NCI-H345 treated with DMSO at 0.1 percent for 48 hours (cell line): ENCODE data around the gene SEMA3E.
A peak's percentile ranks its signal among the peaks of the same experiment; 100 is the strongest.
"Not testable (repeated sequence)": the region's sequence is repeated elsewhere in the genome, so short reads cannot be mapped to it uniquely, and the experiment has no call there.

Experiments
- DNase-seq: peaks from one replicate; lab custom pipeline; 2025; ENCODE audit not compliant: unreplicated experiment; lab: John Stamatoyannopoulos, UW

Gene SEMA3E

GRCh38 chr7:83457022-83457892, 191.7 kb downstream of the SEMA3E start:
- DNase-seq = no peak

DNA sequence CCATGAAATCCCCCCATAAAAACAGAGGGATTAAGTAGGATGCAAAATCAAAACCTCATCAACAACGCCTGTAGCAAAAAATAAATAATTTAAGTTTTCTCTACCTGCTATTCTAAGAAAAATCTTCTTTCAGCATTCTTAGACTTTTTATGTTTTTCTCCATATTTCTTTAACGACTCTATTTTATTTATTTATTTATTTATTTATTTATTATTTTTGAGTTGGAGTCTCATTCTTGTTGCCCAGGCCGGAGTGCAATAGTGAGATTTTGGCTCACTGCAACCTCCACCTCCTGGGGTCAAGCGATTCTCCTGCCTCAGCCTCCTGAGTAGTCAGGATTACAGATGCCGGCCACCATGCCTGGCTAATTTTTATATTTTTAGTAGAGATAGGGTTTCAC, 192.5 kb downstream of the SEMA3E start:
- DNase-seq = no peak

DNA sequence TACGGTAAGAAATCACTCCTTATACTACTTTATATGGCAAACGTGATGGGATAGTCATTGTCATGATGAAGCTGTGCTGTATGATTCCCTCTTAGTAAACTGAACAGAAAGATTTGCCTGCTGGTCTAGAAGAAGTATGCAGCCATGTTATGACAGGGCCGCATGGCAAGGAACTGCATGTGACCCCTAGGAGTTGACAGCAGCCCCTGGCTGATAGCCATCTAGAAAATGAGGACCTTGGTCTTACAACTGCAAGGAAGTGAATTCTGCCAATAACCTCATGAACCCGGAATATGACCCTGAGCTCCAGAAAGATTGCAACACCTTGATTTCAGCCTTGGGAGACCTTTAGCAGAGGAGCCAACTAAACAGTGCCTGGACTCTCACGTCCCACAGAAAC, 193.3 kb downstream of the SEMA3E start:
- no peak for DNase-seq

DNA sequence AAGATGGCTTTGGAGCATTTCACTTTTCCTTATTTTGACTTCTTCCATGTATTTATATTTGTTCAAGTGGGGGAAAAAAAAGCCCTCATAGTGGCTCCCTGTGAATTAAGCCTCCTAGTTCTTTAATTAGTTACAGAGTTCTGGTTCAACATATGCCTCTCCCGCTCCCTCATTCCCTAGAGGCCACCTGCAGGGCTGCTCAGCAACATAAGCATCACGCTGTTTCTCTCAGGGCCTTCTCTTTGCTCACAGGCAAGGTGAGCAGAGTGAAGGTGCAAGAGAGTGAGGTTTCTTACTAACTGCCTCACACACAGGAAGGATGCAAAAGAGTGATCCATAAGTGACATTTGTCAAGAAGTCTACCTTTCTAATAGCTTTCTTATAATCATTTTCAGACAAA, 196.7 kb downstream of the SEMA3E start:
- peak; percentile 60 for DNase-seq

DNA sequence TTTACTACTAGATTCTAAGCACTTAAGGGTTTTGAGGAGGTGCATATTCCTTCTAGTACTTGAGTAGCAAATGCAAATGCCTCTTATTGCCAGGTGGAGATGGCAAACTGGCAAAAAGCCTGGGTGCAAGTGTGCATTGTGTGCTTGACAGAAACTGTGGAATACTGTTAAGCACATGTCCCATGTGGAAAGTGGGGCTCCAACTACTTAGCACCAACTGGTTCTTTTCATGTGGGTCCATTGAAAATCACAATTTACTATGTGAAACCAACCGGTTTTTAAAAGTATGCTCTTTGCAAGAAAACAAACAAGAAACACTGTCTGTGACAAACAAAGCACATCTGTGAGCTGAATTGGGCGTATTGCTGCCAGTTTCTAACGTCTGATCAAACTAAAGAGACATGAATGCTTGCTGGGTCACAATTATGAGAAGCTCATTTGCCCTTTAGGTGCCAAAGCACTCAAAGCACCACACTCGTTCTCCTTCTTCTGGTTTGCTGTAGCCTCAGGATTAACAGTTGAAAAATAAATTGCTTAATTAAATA, 197.4 kb downstream of the SEMA3E start:
- DNase-seq = peak; percentile 83

DNA sequence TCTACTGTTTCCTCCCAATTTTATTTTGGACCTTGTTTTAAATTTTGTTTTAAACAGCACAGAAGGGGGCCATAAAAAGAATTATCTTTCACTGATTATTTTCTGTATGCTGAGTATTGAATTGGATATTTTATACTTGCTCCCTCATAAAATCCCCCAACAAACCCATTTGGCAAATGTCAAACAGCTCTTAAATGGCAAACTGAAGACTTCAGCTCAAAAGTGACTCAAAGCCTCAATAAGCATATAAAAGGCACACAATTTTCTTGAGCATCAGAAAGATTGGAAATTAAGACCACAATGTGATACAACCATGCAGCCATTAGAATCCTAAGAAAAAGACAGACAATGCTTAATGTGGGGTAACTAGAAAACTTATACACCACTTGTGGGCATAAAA, 199.2 kb downstream of the SEMA3E start:
- DNase-seq = no peak

GRCh38 chr7:83447681-83448080, 201.3 kb downstream of the SEMA3E start:
- DNase-seq = no peak

- no peak for DNase-seq
Measured at GRCh38 chr7:83446102-83446669, 202.8 kb downstream of the SEMA3E start.

GRCh38 chr7:83442911-83443310, 206.0 kb downstream of the SEMA3E start:
- DNase-seq = no peak

DNA sequence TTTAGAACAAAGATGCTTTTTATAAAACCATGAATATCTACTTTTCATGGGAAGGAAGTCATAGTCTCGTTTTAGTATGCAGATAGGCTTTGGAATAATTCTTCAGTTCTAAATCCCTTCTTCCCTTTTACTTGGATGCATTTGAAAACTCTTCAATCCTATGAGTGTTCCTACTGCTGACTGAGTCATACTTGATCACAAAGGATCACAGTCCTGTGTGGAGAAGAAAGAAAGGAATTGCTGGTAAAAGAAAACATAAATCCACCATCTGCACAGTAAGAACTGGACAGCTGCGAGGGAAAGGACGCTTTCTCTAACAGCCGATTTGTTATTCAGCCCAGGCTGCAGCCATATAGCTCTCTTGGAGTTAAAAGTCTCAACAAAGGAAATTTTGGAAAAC, 209.9 kb downstream of the SEMA3E start:
- DNase-seq = no peak

- DNase-seq = not testable (repeated sequence)
Measured at GRCh38 chr7:83430289-83430688, 218.7 kb downstream of the SEMA3E start.

- DNase-seq = no peak
Measured at GRCh38 chr7:83429493-83429892, 219.4 kb downstream of the SEMA3E start.

DNA sequence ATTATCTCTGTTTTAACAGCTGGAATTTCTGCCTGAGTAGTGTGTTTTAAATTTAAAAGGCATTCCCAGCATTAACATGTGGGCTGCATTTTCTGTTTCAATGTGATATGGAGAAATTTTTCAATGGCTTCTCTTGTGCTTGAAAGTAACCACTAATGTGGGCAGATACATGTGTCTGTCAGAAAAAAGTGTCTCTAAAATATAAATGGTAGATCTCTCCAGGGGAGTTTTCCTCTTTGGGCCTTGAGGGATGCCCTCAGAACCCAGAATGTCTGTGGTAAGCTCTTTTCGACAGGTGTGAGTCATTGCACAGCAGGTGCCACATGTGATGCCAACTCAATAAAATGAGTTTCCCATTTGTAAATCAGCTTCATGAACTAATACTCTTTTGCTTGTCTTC, 221.1 kb downstream of the SEMA3E start:
- peak; percentile 34 for DNase-seq

- DNase-seq = no peak
Measured at GRCh38 chr7:83426325-83426724, 222.6 kb downstream of the SEMA3E start.

- no peak for DNase-seq
Measured at GRCh38 chr7:83419013-83419412, 229.9 kb downstream of the SEMA3E start.

GRCh38 chr7:83415840-83416239, 233.1 kb downstream of the SEMA3E start:
- DNase-seq = no peak

DNA sequence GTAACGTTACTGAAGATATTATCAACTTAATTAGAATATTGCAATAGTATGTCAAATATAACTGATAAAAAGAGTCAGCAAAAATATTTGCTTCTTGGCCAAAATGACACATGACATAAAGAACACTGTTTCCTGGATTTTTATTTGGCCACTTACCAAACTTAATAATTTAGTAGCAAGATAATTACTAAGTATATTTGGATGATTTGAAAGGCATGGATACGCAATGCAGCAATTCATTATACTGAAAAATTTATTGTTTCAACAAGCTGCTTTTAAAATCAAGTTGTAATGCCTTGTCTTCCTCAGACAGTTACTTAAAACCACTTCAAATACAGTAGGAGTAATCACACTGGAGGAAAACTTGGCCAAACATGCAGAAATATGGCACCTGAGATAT, 234.0 kb downstream of the SEMA3E start:
- no peak for DNase-seq

GRCh38 chr7:83413831-83414230, 235.1 kb downstream of the SEMA3E start:
- peak; percentile 50 for DNase-seq

DNA sequence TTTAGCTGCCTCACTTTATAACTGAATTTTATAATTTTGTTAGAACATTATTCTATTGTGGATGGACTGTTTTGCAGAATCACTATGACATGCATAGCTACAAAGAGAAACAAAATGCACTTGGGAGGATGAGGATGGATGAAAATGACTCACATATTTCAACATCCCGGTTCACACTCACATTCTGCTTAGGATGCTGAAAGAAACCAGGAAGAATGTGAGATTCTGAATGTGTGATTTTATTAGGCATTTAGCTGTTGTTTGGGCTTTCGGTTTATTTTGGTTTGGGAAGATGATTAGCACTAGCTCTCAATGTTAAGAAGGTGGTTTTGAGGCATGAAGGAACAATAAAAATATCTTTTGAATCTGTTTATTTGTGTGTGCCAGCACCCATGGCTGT, 235.5 kb downstream of the SEMA3E start:
- DNase-seq = no peak

DNA sequence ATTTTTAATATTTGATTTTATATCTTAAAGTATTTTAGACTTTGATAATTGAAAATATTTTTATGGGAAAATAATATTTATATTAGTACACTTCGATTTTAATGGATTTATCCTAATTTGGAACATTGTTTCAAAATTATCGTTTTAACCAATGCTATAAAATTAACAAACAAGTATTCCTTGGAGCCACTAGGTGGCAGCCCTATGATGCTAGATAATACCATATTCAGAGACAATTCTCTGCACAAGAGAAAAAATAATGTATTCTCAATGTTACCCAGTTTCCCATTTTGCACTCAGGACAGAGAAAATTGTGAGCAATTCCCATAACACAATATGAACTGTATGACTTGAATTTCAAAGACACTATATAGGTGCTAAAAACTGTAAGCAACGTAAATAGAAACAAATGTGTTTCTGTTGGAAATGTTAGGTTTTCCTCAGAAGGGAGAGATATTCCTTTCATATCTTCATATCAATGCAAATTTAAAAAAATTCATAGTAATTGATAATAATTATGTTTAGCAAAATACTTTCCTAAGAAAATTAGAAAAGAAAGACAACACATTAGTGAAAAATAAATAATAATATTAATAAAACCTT, 237.8 kb downstream of the SEMA3E start:
- peak; percentile 25 for DNase-seq

DNA sequence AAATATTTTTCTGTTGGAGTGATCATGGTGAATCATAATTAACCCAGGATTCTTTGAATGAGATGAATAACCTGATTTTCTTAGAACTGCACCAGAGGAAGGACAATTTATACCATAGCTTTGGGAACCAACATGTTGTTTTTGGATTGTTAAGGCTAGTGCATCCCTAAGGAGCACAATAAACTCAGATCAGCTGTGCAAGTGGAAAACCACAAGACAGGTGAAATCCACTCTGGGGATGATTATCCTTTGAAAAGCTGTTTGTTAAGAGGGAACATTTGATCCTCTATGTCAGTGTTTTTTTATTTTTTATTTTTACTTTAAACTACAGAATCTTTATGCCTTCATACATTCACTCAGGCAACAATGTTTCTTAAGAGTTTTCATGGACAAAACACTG, 254.2 kb downstream of the SEMA3E start:
- no peak for DNase-seq

- no peak for DNase-seq
Measured at GRCh38 chr7:83388436-83388835, 260.5 kb downstream of the SEMA3E start.
